Iris pigment epithelial cell (primary cell): ENCODE results near the gene MAPK13.
"Not testable (repeated sequence)": the region's sequence is repeated elsewhere in the genome, so short reads cannot be mapped to it uniquely, and the experiment has no call there.

Source experiments
- DNase-seq: peaks from one replicate; pipeline ENCODE4 v3.0.0-alpha.2; 2011; ENCODE audit warnings: low read depth

MAPK13 gene

DNA sequence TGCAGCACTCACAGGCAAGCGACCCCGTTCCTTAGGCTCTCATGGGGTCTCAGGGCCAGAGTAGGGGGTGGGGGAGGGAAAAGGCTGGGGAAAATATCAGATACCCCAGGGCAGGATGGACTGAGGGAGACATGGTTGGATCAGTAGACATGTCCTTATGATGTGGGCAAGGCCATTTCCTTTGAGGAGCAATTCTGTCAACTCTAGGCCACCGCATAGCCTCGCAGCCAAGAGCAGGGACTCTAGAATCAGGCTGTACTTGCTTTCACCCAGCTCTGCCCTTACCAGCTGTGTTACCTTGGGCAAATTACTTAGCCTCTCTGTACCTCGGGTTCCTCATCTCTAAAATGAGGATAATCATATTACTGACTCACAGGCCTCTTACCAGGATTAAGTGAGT lies 2.2 kb upstream of the MAPK13 start:
- DNase-seq = no peak

DNA sequence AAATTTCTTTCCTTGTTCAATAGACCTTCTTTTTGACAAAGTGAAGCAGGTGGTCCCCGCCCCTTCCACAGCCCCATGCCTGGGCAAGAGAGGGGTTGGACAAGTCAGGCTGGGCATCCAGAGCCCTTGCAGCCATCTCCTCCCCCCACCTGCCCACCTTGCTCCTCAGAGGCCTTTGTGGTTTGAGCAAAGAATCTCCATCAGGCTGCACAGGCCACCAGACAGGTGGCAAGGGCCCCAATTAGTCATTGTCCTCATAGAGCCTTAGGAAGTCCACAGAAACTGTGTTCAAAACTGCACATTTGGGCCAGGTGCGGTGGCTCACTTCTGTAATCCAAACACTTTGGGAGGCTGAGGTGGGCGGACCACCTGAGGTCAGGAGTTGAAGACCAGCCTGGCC lies 1.5 kb upstream of the MAPK13 start:
- DNase-seq = no peak

DNA sequence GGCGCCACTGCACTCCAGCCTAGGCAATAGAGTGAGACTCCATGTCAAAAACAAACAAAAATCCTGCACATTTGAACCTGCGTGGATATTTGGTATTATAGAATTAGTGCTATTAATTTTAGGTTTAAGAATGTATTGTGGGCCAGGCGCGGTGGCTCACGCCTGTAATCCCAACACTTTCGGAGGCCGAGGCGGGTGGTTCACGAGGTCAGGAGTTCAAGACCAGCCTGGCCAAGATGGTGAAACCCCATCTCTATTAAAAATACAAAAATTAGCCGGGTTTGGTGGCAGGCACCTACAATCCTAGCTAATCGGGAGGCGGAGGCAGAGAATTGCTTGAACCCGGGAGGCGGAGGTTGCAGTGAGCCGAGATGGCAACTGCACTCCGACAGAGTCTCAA lies 979 bp upstream of the MAPK13 start:
- DNase-seq = not testable (repeated sequence)

DNA sequence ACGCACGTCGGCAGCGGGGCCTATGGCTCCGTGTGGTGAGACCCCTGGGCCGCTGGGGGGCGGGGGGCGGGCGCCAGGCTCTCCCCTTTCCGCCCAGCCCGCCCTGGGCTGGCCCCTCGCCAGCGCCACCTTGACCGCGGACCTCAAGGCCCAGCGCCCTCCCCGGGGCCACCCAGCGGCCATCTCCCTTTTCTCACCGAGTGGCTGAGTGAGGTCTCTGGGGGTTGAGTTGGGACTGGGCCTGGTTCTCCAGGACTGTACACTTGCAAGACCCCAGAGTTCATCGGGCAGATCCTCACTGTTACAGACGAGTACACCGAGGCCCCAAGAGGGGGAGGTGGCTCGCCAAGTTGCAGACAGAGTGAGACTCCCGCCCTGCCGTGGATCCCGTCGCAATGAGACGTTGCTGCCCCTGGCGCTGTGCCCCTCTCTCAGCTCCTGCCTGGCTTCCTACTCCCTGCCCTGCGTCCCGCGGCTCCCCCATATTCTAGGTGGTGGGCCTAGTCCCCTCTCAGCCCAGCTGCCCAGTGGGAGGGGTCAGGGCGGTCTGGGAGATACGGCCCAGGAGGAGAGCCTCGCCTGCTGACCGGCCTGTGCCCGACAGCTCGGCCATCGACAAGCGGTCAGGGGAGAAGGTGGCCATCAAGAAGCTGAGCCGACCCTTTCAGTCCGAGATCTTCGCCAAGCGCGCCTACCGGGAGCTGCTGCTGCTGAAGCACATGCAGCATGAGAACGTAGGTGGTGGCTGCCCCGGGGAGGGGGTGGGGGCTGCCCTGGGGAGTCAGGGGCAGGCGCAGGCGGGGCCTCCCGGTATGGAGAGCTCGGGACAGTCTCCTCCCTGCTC lies 576 bp downstream of the MAPK13 start:
- DNase-seq = peak; percentile 18

DNA sequence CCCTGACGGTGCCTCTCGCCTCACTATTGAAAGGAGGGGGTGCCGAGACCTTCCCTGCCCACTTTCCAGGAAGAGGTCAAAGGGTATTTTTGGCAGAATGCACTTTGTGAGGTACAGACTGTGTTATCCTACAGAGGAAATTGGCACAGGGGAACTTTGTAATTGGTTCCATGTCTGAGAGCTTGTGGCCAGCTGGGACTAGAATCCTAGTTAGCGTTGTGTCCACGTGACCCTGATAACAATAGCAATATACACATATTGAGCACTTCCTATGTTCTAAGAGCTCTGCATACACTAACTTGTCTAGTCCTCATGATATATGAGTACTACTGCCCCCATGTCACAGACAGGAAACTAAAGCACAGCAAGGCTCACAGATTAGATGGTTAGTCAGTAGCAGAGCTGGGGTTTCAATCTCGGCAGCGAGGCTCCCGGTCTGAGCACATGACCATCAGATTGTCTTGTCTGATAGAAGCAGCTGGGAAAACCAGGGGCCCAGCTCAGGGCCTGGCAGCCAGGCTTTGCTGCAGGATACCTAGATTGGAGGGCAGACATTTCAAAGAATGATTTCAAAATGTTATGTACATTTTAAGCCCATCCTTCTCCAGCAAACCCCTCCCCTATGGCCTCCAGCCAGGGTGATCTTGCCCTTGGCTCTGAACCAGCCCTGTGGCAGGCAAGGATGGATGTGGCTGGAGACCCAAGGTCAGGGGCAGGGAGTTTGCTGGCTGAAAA lies 1.4 kb downstream of the MAPK13 start:
- peak; percentile 78 for DNase-seq

DNA sequence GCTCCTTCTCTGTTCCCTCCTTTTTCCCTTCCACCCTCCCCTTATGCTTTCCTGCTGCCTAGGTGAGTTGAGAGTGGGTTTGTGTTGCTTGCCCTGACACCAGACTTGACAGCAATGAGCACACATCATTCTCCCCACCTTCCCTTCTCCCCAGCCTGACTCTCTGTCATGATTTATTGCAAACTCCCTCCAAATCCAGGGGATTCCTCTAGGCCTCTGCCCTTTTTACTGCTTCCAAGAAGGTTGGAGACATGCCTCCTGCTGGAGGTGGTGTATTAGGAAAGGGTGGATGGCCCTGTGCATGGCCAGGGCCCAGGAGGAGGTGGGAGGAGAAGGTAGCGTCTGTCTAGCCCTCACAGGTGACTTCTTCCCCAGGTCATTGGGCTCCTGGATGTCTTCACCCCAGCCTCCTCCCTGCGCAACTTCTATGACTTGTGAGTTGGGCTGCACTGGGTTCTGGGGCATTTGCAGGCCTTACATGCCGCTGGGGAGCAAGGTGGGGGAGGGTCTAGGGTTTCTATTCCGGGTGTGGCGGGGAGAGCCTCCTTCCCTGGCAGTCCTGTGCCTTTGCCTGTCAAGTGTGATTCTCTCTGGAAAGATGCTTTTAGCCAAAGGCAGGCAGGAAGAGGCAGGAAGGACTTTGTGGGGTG lies 2.1 kb downstream of the MAPK13 start:
- DNase-seq = no peak

DNA sequence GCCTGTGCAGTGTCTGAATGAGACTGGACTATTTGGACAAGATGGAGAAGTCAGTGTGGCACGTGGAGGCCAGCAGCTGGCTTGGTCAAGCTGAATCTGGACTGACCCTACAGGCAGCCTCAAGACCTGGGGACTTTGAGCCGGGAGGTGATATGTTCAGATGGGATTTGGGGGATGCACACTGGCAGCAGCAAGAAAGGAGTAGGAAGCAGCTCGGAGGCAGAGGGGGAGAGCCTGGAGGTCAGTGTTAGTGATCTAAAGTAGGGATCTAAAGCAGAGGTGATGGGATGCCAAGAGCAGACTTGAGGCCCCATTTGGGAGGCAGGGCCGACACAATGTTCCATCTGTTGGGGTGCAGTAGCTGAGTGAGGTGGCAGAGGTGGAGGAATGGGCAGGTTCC lies 2.8 kb downstream of the MAPK13 start:
- DNase-seq = no peak

DNA sequence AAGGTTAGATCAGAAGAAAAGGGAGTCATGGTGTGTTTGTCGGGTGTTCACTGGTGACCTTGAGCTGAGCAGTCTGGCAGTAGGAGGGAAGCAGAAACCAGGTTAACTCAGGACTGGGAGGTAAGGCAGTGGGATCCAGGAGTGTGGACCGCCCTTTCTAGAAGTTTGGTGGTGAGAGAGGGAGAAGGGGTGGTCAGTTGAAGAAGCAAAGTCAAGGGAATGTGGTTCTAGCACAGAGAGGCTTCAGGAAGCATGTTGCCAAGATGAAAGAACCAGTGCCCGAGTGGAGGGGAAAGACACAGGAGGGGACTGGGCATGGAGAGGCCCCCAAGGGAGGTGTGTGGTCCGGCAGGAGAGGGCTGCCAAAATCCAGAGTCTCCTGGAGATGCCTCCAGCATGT lies 3.6 kb downstream of the MAPK13 start:
- no peak for DNase-seq

DNA sequence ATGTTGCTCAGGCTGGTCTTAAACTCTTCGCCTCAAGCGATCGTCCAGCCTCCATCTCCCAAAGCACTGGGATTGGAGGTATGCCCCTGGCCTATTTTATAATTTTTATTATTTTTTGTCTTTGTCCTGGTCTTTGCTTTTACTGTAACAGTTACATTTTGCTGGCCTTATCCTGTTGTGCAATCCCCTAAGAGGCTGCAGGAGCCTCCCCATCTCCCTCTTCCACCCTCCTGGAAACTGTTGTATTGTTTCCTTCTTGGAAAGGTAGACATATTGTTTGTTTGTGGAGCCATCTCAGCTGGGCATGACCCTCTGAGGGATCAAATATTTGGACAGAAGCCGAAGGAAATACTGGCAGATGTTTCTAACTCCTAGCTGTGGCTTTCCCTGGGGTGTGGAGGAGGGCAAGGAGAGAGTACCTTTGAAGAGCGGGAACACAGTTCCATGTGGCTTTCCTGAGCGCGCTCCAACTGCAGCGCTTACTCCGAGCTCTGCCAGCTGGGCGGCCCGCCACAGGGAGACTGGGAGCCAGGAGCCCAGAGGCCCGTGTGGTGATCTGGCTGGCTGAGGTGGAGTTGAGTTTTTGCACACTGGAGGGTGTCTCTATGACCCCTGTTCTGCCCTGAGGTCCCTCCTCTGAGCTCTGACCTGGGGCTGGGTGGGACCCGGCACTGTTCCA lies 4.9 kb downstream of the MAPK13 start:
- DNase-seq = no peak

DNA sequence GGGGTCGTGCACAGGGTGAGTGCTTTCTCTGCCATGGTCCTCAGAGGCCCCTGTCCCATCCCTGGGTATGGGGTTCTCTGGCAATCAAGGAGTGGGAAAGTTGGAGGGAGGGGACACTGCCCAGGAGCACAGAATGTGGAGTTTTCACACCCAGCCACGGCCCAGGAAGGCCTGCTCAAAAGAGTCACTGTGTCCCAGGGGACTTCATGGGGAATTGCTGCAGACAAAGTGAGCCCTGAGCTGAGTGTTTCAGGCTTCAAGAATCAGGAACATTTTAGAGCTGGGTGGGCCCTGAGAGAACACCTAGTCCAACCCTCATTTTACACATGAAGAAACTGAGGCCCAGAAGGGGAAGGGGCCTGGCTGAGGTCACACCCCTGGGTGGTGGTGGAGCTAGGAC lies 5.7 kb downstream of the MAPK13 start:
- no peak for DNase-seq

DNA sequence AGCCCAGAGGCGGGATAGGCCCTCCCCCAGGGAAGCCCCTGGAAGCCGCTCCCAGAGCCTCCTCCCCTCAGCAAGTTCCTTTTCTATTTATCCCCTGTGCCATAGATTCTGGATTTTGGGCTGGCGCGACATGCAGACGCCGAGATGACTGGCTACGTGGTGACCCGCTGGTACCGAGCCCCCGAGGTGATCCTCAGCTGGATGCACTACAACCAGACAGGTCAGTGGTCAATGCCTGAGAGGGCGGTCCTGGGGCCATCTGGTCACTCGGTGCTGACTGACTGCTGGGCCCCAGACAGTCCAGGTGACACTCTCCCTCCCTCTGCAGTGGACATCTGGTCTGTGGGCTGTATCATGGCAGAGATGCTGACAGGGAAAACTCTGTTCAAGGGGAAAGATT lies 6.2 kb downstream of the MAPK13 start:
- no peak for DNase-seq

DNA sequence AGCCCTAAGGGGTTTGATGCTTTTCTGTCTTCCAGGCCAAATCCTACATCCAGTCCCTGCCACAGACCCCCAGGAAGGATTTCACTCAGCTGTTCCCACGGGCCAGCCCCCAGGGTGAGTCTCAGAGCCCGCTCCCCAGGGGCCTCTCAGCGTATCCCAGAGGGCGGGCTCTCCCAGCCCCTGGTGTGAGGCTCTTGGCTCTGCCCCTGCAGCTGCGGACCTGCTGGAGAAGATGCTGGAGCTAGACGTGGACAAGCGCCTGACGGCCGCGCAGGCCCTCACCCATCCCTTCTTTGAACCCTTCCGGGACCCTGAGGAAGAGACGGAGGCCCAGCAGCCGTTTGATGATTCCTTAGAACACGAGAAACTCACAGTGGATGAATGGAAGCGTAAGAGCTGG lies 8.4 kb downstream of the MAPK13 start:
- no peak for DNase-seq

DNA sequence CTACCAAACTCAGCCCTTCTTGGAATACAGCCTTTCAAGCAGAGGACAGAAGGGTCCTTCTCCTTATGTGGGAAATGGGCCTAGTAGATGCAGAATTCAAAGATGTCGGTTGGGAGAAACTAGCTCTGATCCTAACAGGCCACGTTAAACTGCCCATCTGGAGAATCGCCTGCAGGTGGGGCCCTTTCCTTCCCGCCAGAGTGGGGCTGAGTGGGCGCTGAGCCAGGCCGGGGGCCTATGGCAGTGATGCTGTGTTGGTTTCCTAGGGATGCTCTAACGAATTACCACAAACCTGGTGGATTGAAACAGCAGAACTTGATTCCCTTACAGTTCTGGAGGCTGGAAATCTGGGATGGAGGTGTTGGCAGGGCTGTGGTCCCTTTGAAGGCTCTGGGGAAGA lies 9.1 kb downstream of the MAPK13 start:
- peak; percentile 24 for DNase-seq

DNA sequence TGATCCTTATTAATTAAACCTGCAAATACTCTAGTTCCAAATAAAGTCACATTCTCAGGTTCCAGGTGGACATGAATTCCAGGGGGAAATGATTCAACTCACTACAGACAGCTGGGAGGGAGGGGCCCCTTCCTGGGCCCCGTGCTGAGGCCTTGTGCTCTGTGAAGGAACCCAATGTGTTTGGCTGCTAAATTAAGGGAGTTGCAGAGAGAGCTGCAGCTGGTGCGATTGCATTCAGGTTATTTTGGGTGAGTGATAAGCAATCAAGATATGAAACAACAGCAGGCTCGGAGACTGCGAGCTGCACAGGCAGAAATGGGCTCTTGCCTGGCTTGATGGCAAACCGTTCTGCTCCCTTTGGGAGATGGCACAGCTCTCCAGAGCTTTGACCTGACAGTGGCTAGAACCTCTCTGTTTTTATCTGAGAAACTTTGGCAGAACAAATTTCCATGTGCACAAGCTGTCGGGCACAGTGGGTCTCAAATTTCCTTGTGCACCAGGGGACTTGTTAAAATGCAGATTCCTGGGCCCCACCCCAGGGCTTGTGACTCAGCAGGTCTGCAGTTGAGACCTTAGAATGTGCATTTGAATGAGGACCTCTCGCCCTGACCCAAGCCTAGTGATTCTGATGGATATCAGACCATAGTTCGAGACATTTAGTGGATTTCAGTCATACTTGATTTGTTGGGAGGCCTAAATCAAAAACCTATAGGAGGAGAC lies 9.8 kb downstream of the MAPK13 start:
- DNase-seq = no peak

DNA sequence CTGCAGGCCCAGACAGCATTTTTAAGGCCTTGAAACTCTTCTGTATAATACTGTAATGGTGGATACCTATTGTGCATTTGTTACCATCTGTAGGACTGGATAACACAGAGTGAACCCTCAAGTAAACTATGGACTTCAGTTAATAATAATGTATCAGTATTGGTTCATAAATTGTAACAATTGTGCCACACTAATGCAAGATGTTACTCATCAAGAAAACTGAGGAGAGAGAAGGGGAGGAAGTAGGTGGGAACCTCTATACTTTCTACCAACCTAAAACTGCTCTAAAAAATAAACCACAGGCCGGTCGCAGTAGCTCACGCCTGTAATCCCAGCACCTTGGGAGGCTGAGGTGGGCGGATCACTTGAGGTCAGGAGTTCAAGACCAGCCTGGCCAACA lies 10.8 kb downstream of the MAPK13 start:
- no peak for DNase-seq

DNA sequence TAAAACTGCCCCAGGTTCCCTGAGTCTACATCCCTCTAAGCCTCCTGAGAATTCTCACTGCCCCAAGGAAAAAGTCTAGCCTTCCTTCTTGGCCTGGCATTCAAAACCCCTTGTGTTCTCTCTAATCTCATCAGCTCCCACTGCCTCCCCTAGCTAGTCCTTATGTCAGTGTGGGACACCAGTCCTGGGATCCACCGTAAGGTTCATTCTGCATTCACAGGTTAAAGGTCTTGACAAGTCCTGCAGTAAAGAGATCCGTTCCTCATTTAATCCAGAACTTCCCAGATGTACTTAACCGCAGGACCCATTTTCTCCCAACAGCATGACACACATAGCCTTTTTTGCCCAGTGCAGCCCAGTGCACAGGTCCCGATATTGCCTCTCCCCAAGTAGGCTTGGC lies 11.6 kb downstream of the MAPK13 start:
- DNase-seq = no peak

DNA sequence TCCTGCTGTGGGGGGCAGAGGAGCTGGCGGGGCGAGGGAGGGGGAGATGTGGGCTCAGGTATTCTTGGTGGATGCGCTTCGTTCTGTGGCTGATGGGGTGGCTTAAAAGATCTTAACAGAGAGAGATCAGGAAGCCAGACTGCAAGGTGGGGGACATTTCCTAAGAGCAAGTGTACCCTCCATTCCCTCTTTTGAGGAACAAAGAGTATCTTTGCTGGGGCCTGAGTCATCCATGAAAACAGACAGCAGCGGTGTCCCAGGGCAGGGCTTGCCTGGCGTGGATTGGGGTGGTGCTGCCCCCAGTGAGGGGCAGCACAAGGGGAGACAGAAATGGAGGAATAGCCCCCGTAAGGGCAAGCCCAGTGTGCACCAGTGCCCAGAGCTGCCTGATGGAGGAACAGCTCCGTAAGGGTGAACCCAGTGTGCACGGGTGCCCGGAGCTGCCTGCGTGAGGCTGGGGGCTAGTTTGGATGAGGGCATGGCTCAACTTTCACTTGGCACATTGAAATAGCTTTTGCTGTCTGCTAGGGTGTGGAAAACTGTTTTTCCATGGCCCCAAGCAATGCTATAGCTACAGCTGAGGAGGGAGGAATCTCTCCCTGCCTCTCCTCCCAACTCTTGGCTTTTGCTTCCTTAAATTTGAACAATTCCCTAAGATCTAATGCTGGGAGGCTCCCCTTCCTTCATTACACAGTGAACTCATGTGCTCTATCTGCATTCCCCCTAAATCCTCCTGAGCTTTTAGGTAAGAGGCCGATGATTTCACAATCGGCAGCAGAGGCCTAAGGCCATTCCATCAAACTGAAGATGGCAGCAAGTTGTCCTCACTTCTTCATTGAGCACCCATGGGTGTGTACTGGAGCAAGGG lies 12.9 kb downstream of the MAPK13 start:
- DNase-seq = no peak

DNA sequence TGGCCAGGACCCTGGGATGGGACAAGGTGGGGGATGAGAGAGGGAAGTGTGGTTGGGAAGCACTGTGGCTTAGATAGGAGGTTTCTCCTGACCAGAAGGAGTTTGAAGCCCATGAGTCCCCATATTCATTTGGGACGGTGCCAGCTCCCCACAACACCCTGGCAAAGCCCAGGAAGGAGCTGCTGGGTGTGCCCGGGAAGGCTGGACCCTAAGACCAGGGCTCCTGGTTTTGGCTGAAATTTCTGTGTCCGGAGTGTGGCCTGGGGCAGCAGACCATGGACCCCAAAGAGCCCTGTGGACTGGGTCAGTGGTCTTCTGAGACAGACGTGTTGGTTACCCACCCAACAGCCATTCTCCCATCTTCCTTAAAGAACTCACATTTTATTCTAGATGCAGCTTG lies 15.2 kb downstream of the MAPK13 start:
- DNase-seq = no peak

DNA sequence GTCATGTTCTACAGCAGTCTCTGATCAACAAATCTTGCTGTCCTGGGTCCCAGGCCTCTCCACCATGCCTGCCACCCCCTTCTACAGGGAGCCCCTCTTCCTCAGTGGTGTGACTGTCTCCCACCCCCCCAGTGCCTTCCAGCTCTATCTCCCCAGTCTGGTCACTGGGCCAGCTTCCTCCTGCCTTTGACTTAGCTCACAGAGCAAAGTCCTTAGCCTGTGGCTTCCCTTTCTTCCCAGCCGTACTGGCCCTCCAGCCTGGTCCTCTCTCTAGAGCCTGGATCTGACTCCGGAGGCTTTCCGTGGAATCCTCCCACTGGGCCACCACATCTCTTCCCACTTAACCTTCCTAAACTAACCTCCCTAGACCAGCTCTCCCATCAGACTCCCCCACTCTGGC lies 17.0 kb downstream of the MAPK13 start:
- DNase-seq = no peak

DNA sequence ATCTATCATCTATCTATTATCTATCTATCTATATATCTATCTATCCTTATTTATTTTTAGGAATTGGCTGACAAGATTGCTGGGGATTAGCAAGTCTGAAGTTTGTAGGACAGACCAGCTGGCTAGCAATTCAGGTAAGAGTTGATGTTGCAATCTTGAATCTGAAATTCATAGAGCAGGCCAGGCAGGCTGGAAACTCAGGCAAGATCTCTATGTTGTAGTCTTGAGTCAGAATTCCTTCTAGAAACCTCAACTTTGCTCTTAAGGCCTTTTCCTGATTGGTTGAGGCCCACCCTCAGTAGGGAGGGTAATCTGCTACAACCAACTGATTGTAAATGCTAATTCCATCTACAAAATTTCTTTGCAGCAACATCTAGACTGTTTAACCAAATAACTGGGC lies 19.2 kb downstream of the MAPK13 start:
- peak; percentile 38 for DNase-seq

DNA sequence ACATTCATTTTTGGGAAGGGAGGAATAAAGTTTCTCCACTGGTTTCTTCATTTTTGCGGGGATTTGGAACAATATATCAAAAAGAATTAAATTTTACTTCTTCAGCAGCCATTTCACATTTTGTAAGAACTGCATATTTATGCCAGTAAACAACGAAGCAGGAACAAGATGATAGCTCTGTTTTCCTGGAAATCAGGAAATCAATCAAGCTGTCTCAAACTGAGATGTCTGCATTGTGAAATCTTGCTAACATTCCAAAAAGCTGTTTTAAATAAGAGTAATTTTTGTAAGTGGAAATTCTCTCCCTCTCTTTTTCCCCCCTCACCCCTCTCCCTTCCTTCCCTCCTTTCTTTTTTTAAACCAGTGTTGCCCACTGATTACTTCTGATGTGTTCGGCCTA lies 20.0 kb downstream of the MAPK13 start:
- no peak for DNase-seq
